Lung (tissue), 12 donors: Measurements from ENCODE around the gene ITPK1. TPM values are rescaled to one million over a fixed set of nuclear protein-coding genes. Genes with fewer than 3 reads are reported as not detected.

Experiments
- ATAC-seq: fragments of 200-7000 bp; cut with Tn5 transposase; one replicate; pipeline ENCODE4 v1.9.1; 2020; ENCODE audit warnings: moderate number of reproducible peaks; ENCODE audit not compliant: insufficient read depth, low FRiP score
- DNase-seq, 3 donors: peaks; one replicate each; pipeline ENCODE4 v3.0.0-alpha.2; 2013 to 2017
- H3K27ac ChIP-seq, 2 donors: one replicate each; pipeline ENCODE4 v1.5.1; 2013; ENCODE audit warnings: mild to moderate bottlenecking in 2 of 2, moderate library complexity in 2 of 2, control low read depth in 1 of 2, inconsistent platforms in 1 of 2, low read depth in 1 of 2, low read length in 1 of 2
- H3K27me3 ChIP-seq, 3 donors: one replicate each; pipeline ENCODE4 v1.5.1; 2013; ENCODE audit warnings: low read length in 2 of 3; ENCODE audit not compliant: control insufficient read depth in 3 of 3, insufficient read depth in 3 of 3
- H3K36me3 ChIP-seq, 4 donors: one replicate each; pipeline ENCODE4 v1.5.1; 2013; ENCODE audit warnings: low read length in 4 of 4, mild to moderate bottlenecking in 1 of 4, moderate library complexity in 1 of 4; ENCODE audit not compliant: control insufficient read depth in 4 of 4, insufficient read depth in 4 of 4
- H3K4me1 ChIP-seq, 5 donors: one replicate each; pipeline ENCODE4 v1.5.1; 2013; ENCODE audit warnings: low read length in 5 of 5, mild to moderate bottlenecking in 2 of 5, moderate library complexity in 1 of 5; ENCODE audit not compliant: control insufficient read depth in 5 of 5, insufficient read depth in 5 of 5
- H3K4me3 ChIP-seq: one replicate; pipeline ENCODE4 v1.5.1; 2013; ENCODE audit warnings: mild to moderate bottlenecking, control low read depth, moderate library complexity
- H3K9ac ChIP-seq, 2 donors: one replicate each; pipeline ENCODE4 v1.5.1; 2013; ENCODE audit warnings: low read length in 2 of 2, control low read depth in 1 of 2; ENCODE audit not compliant: insufficient read depth in 1 of 2
- H3K9me3 ChIP-seq, 4 donors: one replicate each; pipeline ENCODE4 v1.5.1; 2013; ENCODE audit warnings: low read length in 3 of 4, mild to moderate bottlenecking in 1 of 4, moderate library complexity in 1 of 4; ENCODE audit not compliant: control insufficient read depth in 4 of 4, insufficient read depth in 3 of 4
- WGBS, 2 donors: extraction: QIAGEN DNeasy Blood & Tissue Kit; methylation state at CpG; one replicate each; pipeline ENCODE4 v1.1.7; 2013; 5-methylcytosine and 5-hydroxymethylcytosine counted together
- polyA plus RNA-seq, 2 donors: library from polyadenylated mRNA; stranded (reverse); fragments of 200-250 nt; gene quantifications; one replicate each; pipeline ENCODE4 v1.2.1, GENCODE V29; 2013
- total RNA-seq, 2 donors: library from RNA; depleted of rRNA in 1 of 2; stranded (reverse); fragments of >200 nt in 1 of 2; gene quantifications; one replicate each; pipeline ENCODE4 v1.2.1, GENCODE V29; 2014 to 2021
- TF ChIP-seq, protein P1 (sequence below): IDR thresholded peaks from 2 replicates; pipeline ENCODE4 v1.5.1; 2012; ENCODE audit warnings: mild to moderate bottlenecking; ENCODE audit errors: control extremely low read depth, extremely low read depth
- donor health status: control.
- donor health status: control.
- donor health status: Bipolar disorder and iron deficiency.
- donor health status: healthy.
- donor health status: DM: yes; HTN: yes; CAD: no.

ITPK1 gene
- total and polyA plus RNA-seq, 4 donors, result 17.5 to 99.4 (median 45.3) TPM

DNA sequence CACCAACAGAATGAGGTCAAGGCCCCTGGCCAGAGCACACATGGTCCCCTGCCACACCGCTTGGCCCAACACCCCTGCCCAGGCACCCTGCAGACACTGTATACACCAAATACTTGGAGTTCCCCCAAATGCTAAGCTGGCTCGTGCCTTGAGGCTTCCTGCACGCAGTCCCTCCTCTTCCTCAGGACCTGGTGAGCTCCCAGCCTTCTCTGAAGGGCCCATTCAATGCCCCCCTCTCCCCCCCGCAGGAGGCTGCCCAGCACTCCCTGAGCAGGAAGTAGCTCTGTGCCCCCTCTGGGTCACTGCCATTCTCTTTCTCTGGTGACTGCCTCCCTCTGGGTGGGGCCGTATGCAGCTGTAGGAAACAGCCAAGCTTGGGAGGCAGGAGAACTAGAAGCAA is 75.3 kb downstream of the ITPK1 start:
- Histone ChIP-seq H3K36me3 (no peaks in the 10 kb centered on the region), H3K4me3 (no peak overlapping the region), H3K9me3 (no peaks in the 10 kb centered on the region), H3K27ac (peak overlapping the region; percentile 82 to 86), H3K27me3 (no peaks in the 10 kb centered on the region), H3K4me1 (peaks cover 0 to 57% (median 23%) of the 10 kb centered on the region in 5 donors), H3K9ac (no peak overlapping the region)
- 27 to 28% methylated on average over 5 of the region's 5 CpGs for WGBS, 2 donors
- DNase-seq (no peak), ATAC-seq (no peak)
- TF ChIP-seq, protein P1, sequence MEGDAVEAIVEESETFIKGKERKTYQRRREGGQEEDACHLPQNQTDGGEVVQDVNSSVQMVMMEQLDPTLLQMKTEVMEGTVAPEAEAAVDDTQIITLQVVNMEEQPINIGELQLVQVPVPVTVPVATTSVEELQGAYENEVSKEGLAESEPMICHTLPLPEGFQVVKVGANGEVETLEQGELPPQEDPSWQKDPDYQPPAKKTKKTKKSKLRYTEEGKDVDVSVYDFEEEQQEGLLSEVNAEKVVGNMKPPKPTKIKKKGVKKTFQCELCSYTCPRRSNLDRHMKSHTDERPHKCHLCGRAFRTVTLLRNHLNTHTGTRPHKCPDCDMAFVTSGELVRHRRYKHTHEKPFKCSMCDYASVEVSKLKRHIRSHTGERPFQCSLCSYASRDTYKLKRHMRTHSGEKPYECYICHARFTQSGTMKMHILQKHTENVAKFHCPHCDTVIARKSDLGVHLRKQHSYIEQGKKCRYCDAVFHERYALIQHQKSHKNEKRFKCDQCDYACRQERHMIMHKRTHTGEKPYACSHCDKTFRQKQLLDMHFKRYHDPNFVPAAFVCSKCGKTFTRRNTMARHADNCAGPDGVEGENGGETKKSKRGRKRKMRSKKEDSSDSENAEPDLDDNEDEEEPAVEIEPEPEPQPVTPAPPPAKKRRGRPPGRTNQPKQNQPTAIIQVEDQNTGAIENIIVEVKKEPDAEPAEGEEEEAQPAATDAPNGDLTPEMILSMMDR, result no peak

DNA sequence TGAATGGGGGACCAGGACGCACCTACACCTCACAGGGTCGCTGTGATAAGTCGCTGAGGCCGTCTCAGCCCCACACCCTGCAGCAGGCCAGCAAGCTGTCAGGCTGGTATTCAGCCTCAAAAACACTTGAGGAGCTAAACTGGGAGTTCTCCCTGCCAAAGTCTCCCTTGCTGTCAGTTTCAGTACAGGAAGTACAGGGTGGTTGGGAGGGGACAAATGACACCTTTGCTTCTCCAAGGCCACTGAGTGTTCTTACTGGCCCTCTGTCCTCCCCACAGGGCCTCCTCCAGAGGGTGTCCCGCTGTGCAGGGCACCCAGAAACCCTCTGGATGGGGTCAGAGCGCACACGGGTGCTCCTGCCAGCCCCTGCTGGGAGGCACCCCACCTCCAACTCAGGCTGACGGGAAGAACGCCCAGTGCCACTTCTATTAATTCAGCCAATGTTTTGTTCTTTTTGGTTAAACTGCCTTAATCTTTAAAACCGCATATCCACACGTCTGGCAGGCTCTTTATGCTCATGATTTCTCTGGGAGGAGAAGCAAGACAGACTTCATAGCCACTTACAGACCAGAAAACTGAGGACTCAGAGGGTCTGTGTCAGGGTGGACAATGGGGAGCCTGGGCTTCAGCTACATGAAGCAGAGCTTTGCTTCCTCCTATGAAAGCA is 75.9 kb downstream of the ITPK1 start:
- Histone ChIP-seq H3K4me1 (peaks cover 0 to 53% (median 23%) of the 10 kb centered on the region in 5 donors), H3K27me3 (no peaks in the 10 kb centered on the region), H3K27ac (peak overlapping the region; percentile 82 to 86), H3K9me3 (no peaks in the 10 kb centered on the region), H3K4me3 (no peak overlapping the region), H3K36me3 (no peaks in the 10 kb centered on the region), H3K9ac (no peak overlapping the region)
- peak; percentile 51 for ATAC-seq
- DNase-seq, result peak in 2 of 3 donors; percentile 23 to 53
- WGBS, 2 donors, result 44 to 64% methylated on average over 11 of the region's 11 CpGs
- TF ChIP-seq, protein P1, result no peak

DNA sequence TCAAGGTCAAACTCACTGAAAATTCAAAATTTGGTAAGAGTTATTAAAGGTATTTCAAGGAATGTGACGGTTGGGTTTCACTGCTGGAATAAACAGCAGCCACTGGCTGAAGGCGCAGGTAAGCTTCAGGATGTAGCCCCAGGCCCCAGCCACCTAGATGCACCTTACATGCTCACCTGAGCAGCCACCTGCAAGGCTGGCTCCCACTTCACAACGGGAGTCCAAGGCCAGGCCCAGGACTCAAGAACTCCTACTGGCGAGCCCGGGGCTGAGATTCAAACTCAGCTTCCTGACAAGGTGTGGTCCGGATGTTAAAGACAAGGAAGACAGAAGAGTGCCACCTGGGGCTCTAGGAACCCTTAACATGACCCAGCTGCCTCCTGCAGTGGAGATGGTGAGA is 78.4 kb downstream of the ITPK1 start:
- Histone ChIP-seq H3K36me3 (no peaks in the 10 kb centered on the region), H3K27me3 (no peaks in the 10 kb centered on the region), H3K4me3 (no peak overlapping the region), H3K27ac (no peak overlapping the region), H3K9me3 (no peaks in the 10 kb centered on the region), H3K4me1 (peaks cover 0 to 47% (median 19%) of the 10 kb centered on the region in 5 donors), H3K9ac (no peak overlapping the region)
- TF ChIP-seq, protein P1, result no peak
- 74 to 78% methylated on average over 6 of the region's 6 CpGs for WGBS, 2 donors
- DNase-seq (no peak), ATAC-seq (no peak)
